GM12872 (cell line): ENCODE results near the gene HRH2.

Source experiments
- TF ChIP-seq, protein P1 (sequence below): IDR thresholded peaks from 3 replicates; pipeline ENCODE4 v1.5.1; 2011; ENCODE audit warnings: low read depth, mild to moderate bottlenecking, low read length, moderate library complexity; ENCODE audit not compliant: insufficient read depth

The HRH2 gene, protein sequence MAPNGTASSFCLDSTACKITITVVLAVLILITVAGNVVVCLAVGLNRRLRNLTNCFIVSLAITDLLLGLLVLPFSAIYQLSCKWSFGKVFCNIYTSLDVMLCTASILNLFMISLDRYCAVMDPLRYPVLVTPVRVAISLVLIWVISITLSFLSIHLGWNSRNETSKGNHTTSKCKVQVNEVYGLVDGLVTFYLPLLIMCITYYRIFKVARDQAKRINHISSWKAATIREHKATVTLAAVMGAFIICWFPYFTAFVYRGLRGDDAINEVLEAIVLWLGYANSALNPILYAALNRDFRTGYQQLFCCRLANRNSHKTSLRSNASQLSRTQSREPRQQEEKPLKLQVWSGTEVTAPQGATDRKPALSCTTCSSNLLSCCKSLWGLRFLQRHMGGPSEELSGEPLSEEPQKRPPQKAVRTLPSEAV

DNA sequence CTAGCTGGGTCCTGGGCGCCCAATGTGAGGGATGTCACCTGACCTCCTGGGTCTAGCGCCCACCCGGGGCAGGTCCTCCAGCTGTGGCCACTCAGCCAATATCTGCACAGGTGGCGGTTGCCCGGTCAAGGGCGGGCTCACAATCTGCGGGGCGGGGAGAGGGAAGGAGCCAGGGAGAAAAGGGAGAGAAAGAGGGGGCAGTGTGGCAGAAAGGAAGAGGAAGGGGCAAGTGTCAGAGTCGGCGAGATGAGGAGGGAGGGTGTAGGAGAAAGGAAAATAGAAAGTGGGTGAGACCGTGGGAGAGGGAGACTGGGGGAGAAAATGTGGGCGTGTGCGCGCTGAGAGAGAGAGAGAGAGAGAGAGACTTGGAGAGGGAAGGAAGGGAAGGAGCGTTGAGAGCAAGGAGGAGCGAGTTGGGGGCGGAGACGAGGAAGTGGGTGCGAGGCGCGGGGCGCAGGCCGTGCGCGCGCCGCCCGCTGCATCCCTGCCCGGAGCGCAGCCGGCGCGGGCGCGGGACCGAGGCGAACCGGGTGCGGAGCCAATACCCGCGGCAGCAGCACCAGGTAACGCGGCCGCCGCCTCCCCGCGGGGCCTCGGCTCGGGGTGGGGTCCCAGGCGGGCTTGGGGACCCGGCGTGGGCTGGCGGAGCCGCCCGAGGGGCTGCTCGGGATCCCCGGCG is at the start of gene HRH2:
Gene HRH2, plus strand, starts transcription at position 479 of the 679 bp plus-strand sequence. CDS start 25,163 bp downstream, outside the sequence.
- TF ChIP-seq, protein P1, sequence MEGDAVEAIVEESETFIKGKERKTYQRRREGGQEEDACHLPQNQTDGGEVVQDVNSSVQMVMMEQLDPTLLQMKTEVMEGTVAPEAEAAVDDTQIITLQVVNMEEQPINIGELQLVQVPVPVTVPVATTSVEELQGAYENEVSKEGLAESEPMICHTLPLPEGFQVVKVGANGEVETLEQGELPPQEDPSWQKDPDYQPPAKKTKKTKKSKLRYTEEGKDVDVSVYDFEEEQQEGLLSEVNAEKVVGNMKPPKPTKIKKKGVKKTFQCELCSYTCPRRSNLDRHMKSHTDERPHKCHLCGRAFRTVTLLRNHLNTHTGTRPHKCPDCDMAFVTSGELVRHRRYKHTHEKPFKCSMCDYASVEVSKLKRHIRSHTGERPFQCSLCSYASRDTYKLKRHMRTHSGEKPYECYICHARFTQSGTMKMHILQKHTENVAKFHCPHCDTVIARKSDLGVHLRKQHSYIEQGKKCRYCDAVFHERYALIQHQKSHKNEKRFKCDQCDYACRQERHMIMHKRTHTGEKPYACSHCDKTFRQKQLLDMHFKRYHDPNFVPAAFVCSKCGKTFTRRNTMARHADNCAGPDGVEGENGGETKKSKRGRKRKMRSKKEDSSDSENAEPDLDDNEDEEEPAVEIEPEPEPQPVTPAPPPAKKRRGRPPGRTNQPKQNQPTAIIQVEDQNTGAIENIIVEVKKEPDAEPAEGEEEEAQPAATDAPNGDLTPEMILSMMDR = no peak

DNA sequence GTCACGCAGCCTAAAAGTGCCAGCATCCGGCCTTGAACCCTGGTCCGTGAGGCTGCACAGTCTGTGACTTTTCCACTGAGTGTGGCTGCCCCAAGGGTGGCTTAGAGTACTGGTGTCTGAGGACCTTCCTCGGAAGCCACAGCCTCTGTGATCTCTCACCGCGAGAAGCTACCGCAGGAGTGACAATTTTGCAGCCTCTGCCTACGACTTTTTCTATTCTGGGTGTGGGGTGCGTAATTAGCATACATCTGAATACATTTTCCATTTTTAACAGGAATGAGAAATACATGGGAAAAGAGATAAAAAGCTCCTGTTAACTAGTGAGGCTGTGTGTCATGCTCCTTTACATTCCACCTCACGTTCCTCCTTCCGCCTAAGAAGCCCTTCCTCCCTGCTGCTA is 48.3 kb upstream of the HRH2 start:
- TF ChIP-seq, protein P1 = no peak

DNA sequence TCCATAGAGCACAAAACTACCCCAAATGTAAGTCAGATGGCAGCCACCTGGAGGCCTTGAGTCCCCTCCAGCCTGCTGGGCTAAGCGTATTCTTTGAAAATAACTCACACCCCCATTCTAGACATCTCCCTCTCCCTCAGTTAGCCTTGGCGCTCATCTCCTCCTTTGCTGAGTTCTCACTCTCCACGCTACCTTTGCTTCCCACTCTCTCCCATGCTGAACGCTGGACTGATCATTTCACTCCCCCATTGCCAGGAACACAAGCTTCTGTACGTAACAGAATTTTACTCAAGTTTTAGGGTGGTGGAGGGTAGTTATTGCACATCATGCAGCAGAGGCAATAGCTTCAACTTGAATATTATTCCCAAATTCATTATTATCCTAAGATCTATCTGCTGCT is 47.5 kb upstream of the HRH2 start:
- TF ChIP-seq, protein P1 = no peak

DNA sequence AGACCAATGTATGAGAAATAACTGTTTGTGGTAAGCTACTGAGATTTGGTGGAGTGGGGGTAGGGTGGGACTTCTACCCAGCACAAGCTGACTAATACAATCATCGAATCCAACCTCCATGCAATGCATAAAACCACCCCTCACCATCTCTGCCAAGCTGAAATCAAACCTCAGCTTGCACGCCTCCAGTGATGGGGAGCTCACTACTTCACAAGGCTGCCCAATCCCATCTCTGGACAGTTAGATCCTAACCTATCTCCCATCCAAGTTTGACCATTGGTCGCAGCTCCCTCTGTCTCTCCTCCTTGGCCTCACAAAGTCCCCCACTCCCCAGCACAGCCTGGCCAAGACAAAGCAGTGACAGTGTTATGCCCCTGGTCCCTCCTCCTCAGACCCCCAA is 47.0 kb upstream of the HRH2 start:
- TF ChIP-seq, protein P1 = no peak

DNA sequence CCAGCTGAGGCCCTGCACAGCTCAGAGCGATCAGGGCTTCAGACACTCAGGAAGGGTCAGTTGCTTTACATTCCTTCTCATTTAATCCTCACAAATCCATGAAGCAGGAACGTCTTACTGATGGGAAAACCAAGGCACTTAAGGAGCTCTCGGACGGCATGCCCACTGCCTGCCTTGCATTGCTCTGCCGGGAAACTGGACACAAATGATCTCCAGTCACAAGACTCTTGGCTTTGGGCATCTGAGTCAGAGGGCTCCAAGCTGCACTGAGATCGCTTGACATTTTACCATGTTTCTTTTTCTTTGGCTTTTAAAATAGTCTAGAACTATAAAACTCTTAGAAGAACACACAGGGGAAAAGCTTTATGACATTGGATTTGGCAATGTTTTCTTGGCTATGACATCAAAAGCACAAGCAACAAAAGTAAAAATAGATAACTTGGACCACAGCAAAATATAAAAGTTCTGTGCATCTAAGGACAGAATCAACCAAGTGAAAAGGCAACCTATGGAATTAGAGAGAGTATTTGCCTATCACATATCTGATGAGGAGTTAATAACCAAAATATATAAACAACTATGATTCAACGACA is 43.6 kb upstream of the HRH2 start:
- TF ChIP-seq, protein P1 = no peak

DNA sequence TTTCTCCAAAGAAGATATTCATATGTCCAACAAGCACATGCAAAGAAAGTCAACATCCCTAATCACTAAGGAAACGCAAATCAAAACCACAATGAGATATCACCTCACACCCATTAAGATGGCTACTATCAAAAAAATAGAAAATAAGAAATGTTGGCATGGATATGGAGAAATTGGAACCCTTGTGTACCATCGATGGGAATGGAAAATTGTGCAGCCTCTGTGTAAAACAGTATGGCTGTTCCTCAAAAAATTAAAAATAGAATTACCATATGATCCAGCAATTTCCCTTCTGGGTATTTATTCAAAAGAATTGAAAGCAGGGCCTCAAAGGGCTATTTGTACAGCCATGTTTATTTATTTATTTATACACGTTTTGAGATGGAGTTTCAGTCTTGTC is 43.0 kb upstream of the HRH2 start:
- TF ChIP-seq, protein P1 = no peak

DNA sequence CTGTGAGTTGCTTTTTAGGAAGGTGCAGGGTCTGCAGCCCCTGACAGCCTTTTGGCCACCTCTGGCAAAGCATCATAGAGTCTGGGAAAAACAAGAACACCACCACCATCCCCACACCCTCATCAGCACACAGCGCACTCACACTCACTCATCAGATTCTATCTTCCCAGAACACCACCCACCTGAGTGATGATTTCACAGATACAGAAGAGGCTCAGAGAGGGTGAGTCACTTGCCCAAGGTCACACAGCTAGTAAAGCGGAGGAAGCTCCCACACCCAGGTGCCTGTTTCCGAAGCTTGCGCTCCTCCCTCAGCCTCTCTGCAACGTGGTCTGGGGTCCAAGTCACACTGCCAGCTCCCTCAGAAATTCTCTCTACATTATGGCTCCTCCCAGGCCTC is 41.8 kb upstream of the HRH2 start:
- TF ChIP-seq, protein P1 = no peak
